Spleen (tissue), 7 donors: Measurements from ENCODE around the gene PDE1C.

Source experiments
- CTCF ChIP-seq, 11 experiments: fragments of 200-600 bp in 7 of 11; fragments of 450-650 bp in 4 of 11; sonication (generic) in 4 of 11; IDR thresholded peaks in 8 of 11; conservative IDR thresholded peaks in 3 of 11; 1 replicate in 7 of 11; 2 replicates in 4 of 11; pipeline versions ENCODE4 v1.4.0 to v1.8.0; 2016 to 2021; ENCODE audit warnings: antibody characterized with exemption in 11 of 11, inconsistent platforms in 4 of 11, mild to moderate bottlenecking in 1 of 11
- POLR2A ChIP-seq, 3 donors: fragments of 450-650 bp; IDR thresholded peaks; one replicate each; pipeline ENCODE4 v1.5.1; 2017; ENCODE audit warnings: antibody characterized with exemption in 3 of 3, mild to moderate bottlenecking in 1 of 3
- POLR2AphosphoS5 ChIP-seq, 3 donors: sonication (generic); formaldehyde crosslinking; IDR thresholded peaks; one replicate each; pipeline ENCODE4 v1.5.1; 2017; ENCODE audit warnings: antibody characterized with exemption in 3 of 3
- donor health status: DM: no; HTN: no; CAD: no; lungs with moderate emphysema.
- donor health status: DM: no; HTN: no; CAD: no.
- donor health status: DM: no; HTN: no; CAD: no.

- TF ChIP-seq CTCF (IDR thresholded peaks at IDR 0.05 in 8 of 11, conservative IDR thresholded peaks at IDR 0.05 in 3 of 11) (no peak), POLR2A (IDR thresholded peaks at IDR 0.05) (no peak), POLR2AphosphoS5 (IDR thresholded peaks at IDR 0.05) (no peak)
Measured at GRCh38 chr7:31720366-31720765, 349.8 kb downstream of the PDE1C start.
